NCI-H2081 (cell line): Measurements from ENCODE around the gene XRCC4.
"Not testable (repeated sequence)": the region's sequence is repeated elsewhere in the genome, so short reads cannot be mapped to it uniquely, and the experiment has no call there.

Source experiments
- DNase-seq, 2 experiments: peaks; one replicate each; lab custom pipeline; 2025; lab: John Stamatoyannopoulos, UW

XRCC4 gene

DNA sequence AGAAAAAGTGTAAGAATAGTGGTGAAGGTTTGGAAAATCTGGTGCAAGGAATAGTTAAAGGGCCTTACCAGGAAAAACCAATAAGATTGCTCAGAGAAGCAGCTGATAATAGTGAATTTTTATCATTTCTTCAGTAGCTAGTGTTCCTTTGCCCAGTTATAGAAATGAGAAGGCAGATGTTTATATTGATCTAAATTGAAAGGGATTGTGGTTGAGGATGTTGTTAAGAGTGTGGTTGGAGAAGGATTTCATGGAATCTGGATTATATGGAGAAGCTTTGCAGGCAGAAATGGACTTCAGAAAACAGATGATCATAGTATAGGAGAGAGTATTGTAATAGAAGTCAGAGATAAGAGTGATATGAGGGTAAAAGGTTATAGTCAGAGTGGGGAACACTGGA is 102.6 kb downstream of the XRCC4 start:
- no peak for DNase-seq

DNA sequence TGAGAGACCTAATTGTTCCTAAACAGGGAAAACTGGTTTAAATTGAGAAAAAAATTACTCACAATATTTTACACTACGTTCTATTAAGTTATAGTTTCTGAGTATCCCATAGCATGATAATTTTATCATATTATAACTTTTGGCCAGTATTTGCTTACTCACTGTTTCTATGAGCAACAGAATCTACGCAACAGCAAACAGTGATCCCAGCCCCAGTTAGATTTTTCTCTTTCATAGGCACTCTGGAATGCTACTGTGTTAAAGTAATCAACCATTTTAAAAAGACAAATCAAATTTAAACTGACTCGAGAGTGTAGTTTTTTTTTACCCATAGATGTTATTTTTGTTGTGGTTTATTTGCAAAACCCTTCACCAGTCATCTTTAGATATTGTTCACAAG is 107.2 kb downstream of the XRCC4 start:
- DNase-seq, result no peak

DNA sequence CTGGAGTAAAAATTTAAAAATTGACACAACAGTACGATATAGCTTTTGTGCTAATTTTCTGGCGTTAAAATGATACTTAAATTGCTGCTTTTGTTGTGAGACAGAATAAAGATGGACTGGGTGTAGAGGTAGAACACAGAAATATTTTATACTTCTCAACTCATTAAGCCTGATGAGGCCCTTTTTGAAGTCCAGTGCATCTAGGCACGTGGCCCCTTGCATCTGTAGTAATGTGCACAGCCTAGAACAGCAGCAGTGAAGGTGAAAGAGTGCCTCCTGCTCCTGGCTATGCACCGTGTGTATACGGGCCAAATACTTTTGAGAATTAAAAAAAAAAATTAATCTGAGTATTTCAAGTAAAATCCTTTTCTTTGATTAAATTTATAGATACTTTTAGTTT is 115.6 kb downstream of the XRCC4 start:
- DNase-seq, result no peak

DNA sequence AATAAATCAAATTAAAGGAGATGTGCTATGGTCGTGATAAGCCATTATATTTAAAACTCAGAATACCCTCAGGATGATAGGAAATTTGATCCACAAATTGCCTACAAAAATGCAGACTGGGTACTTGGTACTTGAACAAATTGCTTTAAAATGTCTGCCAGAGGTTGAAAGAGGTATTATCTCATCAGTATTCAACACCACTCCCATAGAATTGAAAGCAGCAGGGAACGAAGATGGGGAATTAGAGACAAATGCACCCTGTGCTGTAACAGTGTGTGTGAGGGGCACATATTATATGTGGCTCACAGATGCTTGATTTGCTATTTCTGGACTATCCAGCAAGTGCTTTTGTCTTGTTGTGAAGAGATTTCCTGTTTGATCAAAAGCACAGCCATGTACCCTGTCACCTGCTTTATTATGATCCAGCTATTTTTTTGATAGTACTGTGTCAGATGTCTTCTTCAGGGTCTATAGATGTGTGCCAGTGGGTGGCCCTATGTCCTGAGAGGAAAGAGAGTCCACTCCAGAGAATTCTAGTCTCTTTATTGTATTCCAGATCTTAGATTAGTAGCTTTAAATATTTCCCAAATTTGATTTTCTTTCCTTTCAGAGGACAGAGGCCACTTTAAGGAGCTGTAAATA is 120.1 kb downstream of the XRCC4 start:
- peak; percentile 64 to 89 for DNase-seq

DNA sequence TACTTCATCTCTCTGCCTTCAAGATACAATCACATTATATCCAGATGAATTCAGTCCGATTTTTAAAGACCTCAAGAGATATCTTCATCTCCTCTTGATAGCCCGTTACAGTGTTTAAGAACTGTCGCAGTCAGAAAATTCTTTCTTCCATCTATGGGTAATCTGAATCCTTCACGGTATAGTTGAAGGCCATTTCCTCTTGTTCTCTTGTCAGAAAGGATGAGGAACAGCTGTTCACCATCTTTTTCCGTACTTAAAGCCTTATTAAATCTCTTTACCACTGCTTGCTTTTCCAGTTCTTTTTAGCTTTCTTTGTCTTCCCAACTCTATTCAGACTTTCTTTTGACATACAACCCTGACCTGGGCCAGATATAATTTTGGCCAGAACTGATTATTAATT is 121.8 kb downstream of the XRCC4 start:
- DNase-seq, result no peak

DNA sequence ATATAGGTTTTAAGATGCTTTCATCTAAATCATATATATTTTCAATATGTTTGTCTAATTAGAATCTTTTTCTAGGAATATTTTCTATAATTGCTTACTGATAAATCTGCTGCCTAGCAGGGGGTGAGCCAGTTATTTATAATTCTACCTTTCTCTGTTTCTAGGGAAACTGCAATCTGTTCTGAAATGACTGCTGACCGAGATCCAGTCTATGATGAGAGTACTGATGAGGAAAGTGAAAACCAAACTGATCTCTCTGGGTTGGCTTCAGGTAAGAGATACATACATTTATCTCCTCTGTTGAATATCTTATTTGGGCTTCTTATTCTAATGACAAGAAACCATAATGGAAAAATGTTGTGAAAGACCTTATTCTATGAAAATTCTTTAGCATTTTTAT is 127.3 kb downstream of the XRCC4 start:
- DNase-seq, result no peak

DNA sequence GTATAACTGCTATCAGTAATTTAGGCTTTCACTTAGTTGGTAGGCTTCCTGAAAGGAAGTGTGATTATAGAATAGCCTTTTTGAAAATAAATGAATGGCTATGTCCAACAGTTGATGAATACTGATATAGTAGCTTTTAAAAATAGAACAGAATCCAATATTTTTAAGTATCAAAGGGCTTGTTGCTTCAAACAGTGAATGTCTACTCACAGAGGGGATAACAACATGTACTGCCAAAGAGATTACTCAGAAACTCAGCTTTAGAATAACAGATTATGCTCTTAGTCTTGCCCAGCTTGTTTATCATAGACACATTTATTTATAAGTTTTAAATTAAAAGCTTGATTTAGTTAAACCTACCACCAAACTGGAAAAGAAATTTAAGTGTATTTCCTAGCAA is 132.6 kb downstream of the XRCC4 start:
- no peak for DNase-seq

DNA sequence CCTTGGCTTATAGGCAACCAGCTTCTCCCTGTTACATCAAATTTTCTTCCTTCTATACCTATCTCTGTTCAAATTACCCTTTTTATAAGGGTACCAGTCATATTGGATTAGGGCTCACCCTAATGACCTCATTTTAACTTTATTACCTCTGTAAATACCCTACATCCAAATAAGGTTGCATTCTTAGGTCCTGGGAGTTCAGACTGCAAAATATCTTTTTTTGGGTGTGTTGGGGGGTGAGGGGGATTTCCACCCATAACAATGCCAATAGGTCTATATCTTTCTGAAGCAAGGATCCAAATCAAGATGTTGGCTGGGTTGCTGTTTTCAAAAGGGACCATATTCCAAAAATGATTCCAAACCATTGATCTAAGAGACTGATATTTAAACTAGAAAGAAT is 141.7 kb downstream of the XRCC4 start:
- DNase-seq, result no peak

DNA sequence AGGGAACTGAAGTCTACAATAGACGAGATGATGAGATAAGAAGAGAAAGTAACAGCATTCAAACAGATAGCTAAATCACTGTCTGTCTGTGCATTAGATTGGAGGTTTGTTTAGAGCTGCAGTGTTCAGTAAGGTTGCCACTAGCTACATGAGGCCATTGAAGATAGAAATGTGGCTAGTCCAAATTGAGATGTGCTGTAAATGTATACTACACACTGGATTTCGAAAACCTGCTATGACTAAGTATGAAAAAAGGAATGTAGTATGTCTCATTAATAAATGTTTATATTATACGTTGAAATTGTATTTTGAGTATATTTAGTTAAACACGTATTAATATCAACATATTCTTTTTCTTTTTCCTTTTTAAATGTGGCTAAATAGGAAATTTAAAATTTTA is 142.1 kb downstream of the XRCC4 start:
- DNase-seq, result no peak

DNA sequence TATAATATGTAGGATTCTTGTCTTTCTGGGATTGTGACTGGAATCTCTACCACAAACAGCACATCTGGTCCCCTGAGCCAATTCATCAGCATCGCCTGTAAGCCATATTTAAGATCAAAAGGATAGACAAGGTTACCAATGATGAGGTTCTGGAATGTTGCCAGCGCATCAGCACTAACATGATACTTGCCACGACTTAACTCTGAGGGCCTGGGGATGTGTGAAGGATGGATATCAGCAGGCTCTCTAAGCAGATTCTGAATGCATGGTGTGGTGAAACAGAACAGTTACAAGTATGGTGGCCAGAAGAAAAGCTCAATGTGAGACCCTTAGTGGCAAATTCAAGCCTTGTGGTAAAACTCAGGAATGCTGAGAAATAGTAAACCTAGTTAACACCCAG is 143.0 kb downstream of the XRCC4 start:
- DNase-seq, result no peak

DNA sequence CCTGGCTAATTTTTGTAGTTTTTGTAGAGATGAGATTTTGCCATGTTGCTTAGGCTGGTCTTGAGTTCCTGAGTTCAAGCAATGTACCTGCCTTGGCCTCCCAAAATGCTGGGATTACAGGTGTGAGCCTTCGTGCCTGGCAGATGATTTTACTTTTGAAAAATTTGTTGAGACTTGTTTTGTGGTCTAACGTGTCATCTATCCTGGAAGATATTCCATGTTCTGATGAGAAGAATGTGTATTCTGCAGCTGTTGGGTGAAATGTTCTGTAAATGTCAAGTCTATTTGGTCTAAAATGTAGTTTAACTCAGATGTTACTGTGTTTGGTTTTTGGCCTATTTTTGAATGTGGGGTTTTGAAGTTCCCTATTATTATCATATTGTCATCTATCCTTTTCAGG is 145.6 kb downstream of the XRCC4 start:
- DNase-seq, result no peak

DNA sequence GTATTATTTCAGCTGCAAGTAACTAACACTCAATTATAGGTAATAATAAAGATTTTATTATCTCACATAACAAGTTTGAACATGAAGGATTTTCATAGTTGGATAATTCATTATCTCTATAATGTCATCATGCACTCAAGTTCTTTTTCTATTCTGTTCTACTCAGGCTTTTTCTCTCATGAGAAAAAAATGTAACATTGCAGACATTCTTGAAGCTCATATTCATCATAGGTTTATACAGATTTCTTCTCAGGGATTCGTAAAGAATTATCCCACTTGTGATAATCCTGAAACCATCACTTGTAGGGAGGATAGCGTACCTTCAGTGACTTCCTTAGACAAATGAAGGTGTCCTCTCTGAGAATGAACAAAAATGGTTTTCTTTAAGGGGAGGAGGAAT is 150.3 kb downstream of the XRCC4 start:
- DNase-seq, result no peak

DNA sequence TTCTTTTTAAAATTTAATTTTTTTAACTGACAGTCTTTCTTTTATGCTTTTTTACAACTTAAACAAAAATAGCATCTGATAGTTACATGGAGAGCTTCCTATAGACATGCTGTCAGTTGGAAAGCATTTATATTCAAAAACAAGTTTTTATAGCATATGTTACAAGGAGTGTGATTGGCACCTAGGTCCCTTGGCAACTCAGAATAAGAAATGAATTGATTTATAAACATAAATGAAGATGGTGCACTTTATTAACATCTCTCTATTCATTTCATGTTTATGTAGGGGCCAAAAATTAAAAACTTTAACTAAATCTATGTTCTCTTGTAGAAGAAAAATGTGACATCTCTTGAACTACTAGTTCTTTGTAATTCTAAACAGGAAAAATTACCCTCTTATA is 153.2 kb downstream of the XRCC4 start:
- no peak for DNase-seq

DNA sequence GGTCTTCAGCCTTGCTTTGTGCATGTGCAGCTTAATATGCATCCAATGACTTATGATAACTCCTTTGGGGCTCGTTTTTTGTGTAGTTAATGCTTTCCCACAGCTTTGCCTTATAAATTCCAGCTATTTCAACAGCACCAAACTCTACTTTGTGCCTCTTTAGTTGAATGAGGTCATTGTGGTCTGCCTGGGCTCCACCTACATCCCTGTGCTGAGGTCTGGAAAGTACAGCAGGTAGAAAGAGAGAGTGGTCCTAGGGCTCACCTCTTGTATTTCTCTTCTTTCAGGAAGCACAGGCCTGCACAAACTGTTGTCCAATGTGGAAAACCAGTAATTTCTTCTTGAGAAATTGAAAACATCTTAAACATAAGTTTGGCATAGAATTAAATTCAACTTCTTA is 167.2 kb downstream of the XRCC4 start:
- DNase-seq, result no peak

DNA sequence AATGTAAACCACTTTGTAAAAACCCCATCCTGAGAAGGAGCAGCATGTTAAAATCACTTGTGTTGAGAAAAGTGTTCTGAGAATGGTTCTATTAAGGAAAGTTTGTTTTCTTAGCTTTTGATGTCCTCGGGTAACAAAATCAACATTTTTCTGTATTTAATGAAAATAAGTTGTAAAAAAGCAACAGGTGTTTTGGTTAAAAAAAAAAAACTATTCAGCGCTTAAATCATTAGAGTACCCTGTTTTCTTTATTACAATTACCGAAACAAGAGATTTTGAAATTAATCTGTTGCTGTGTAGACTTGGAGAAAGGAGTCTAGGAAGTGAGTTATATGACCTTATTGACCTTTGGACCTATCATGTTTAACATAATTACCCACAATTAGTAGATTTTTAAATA is 167.7 kb downstream of the XRCC4 start:
- no peak for DNase-seq

DNA sequence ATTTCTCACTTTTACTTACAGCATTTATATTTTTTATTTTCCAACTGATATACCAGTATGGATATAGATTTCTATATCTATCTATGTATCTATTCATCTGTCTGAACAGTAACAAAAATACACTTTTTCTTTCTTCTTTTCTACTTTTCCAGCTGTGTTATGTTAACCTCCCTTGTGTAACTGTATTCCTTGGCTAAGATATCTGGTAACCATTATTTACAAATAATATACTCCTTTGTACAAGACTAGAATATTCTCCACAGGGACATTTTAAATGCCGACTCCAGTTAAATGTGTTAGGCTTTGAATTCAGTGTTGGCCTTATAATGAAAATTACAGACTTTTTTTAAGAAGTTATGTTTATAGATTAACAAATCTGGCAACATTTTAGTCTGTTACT is 168.7 kb downstream of the XRCC4 start:
- no peak for DNase-seq

DNA sequence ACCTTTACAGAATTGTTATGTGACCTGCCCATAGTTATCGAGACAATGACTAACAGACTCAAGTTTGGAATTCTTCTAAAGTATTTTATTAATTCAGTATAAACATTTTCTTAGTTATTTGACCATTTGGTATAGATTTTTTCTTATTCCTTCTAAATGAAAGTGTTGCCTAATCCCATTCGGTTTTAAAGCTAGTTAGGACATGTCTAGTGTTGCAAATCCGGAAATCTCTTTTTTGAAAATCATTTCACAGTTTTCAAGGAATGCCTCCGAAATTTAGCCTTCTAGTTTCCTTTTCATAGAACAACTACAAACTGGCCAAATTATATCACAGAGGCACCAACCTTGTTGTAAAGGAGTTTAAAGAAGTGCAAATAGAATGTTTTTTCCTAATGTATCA is 171.8 kb downstream of the XRCC4 start:
- DNase-seq, result no peak

DNA sequence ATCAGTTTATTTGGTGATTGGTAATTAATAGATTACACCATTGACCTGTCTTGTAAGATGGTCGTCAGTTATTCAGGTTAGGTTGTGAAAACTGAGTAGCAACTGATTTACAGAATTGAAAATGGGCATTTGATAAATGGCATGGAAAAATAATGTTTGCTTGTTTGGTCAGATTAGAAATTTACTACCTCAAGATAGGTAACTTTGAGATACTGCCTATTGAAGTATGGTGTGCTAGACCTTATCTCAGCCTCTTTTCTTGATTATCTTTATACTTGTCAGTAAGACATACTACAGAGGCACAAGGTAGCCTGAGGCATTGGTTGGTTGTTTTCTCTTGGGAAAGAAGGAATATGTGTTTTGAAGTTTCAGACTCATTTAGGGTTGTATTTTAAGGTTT is 174.5 kb downstream of the XRCC4 start:
- no peak for DNase-seq

DNA sequence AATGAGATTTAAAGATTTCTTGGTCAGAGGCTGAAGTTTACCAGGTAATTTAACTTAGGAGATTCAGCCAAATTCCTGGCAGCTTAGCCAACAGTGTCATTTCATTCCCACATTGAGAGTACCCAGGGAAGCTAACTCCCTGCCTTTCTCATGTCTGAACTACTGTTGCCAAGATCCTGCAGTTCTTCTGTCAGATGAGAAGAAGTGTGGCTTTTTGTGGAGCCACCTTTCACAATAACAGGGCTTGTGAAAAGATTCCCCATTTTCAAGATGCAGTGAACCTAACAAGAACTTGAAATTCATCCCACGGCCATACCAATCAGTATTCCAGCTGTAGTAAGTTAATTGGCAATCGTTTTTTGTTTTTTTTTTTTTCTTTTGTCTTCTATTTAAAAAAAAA is 176.4 kb downstream of the XRCC4 start:
- no peak for DNase-seq

DNA sequence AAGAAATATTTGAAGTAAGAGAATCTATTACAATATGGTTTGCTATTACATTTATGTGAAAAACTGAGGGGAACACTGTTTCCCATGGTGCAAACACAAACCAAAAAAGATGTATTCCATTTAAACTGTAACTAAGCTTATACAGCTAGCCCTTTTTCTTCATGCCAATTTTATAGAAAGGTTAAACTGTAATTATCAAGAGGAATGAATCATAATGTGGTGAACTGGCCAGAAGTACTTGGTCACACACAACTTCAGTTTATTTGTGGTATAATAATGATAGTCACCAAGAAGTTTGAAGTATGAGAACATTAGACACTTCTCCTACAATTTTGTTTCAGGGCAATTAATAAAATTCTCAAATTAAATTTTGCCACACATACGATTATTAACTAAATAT is 177.9 kb downstream of the XRCC4 start:
- DNase-seq, result no peak

DNA sequence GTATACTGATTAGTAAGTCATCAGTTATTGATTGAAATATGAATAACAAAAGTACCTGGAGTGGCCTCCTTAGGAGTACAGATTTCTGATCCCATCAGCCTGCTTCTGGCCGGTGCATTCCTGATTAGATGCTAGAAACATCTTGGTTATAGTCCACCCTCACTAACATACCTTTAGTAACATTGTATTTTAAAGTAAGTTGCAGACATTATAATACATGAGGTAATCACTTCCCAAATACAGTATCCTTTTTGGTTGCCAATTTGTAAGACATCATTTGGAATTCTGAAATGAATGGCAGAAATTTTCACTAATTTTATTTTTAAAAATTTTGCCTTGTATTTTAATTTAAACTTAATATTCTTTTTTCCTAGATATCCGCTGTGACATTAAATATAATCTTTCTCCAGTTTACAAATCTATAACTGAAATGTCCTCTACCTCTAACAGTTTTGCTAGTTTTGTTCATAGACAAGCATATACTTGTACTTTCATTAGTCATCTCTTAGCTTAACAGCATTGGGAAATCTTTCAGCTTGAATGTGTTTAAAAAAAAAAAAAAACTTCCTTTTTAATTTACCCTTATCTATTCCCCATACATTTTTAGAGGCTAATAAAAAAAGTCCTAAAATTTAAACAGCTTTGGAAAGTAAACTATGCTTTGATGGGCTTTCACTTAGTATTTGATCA is 178.9 kb downstream of the XRCC4 start:
- DNase-seq, result no peak

DNA sequence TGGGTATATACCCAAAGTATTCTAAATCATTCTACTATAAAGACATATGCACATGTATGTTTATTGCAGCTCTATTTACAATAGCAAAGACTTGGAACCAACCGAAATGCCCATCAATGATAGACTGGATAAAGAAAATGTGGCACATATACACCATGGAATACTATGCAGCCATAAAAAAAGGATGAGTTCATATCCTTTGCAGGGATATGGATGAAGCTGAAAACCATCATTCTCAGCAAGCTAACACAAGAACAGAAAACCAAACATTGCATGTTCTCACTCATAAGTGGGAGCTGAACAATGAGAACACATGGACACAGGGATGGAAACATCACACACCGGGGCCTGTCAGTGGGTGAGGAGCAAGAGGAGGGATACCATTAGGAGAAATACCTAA is 180.3 kb downstream of the XRCC4 start:
- not testable (repeated sequence) for DNase-seq

DNA sequence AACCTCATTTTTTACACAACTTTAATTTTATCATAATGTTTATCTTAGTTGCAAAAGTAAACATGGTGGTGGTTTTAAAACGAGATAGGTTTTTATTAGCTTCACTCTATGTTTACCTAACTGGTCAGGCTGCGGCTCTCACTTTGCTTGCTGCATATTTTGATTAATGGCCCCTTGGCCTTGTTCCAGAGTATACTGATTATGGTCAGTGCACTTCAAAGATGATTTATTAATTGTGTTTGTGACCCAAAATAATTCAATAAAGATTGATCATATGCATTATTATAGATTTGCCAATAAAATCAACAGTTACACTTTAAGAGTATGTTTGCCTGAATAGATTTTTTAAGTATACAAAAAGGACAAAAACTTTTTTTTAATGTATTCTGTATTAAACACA is 188.0 kb downstream of the XRCC4 start:
- DNase-seq, result peak; percentile 5 to 78

DNA sequence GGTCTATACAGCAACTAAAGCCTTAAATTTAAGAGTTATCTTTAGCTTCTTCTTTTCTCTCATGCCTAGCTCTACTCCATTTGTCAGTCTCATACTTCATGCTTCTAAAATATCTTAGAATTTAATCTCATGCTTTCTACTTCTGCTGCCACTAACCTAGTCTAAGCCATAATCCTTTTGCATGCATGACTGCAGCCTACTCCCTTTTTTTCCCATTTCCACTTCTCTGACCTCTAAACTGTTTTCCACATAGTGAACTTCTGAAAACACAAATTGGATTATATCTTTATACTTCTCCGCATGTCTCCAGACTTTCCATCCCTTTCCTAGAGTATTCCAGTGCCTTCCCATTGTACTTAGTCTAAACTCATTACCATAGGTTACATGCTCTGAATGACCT is 193.0 kb downstream of the XRCC4 start:
- DNase-seq, result no peak
